Stimulated activated naive CD8-positive, alpha-beta T cell treated with anti-CD3 and anti-CD28 coated beads, Interleukin-15, Interleukin-2, amounts not matched to agents 100 U/mL and 50 U/mL, for 24 hours (primary cell): ENCODE data around the gene UGT1A9.
A peak's percentile ranks its signal among the peaks of the same experiment; 100 is the strongest.
"Not testable (repeated sequence)": the region's sequence is repeated elsewhere in the genome, so short reads cannot be mapped to it uniquely, and the experiment has no call there.

Experiments
- ATAC-seq: fragments of 150-1000 bp; cut with Tn5 transposase; one replicate; pipeline ENCODE4 v1.10.0; 2021
- DNase-seq: peaks from one replicate; pipeline ENCODE4 v3.0.0; 2021

UGT1A9 gene

GRCh38 chr2:233711312-233712008, 39.8 kb downstream of the UGT1A9 start:
- ATAC-seq (peak; percentile 63), DNase-seq (peak; percentile 83)

- DNase-seq (no peak), ATAC-seq (no peak)
Observed at GRCh38 chr2:233712611-233713261, 41.0 kb downstream of the UGT1A9 start, which contains the start of gene UGT1A5. TSS of gene UGT1A5 (plus strand) at chr2:233712907. CDS start at chr2:233712992, 85 bp downstream.

GRCh38 chr2:233713262-233713615, 41.5 kb downstream of the UGT1A9 start:
- DNase-seq (no peak), ATAC-seq (no peak)

GRCh38 chr2:233714121-233714520, 42.4 kb downstream of the UGT1A9 start:
- DNase-seq (no peak), ATAC-seq (no peak)

- ATAC-seq (no peak), DNase-seq (no peak)
Observed at GRCh38 chr2:233718552-233718951, 46.9 kb downstream of the UGT1A9 start, which contains the start of gene UGT1A4. TSS of gene UGT1A4 (plus strand) at chr2:233718736. CDS start at chr2:233718821, 85 bp downstream.

- ATAC-seq (no peak), DNase-seq (no peak)
Observed at GRCh38 chr2:233728723-233729301, 57.1 kb downstream of the UGT1A9 start, which contains the start of gene UGT1A3. TSS of gene UGT1A3 (plus strand) at chr2:233729042. CDS start at chr2:233729127, 85 bp downstream.

GRCh38 chr2:233736868-233737653, 65.4 kb downstream of the UGT1A9 start:
- not testable (repeated sequence) for ATAC-seq, DNase-seq

- DNase-seq (no peak), ATAC-seq (no peak)
Observed at GRCh38 chr2:233740870-233741269, 69.2 kb downstream of the UGT1A9 start.

GRCh38 chr2:233743464-233744259, 72.0 kb downstream of the UGT1A9 start:
- no peak for DNase-seq
- ATAC-seq = no peak

GRCh38 chr2:233745073-233745755, 73.5 kb downstream of the UGT1A9 start:
- DNase-seq (no peak), ATAC-seq (no peak)

GRCh38 chr2:233745838-233746237, 74.1 kb downstream of the UGT1A9 start:
- not testable (repeated sequence) for ATAC-seq, DNase-seq

- no peak for ATAC-seq
- no peak for DNase-seq
Observed at GRCh38 chr2:233746475-233747282, 75.0 kb downstream of the UGT1A9 start.

GRCh38 chr2:233747283-233747544, 75.5 kb downstream of the UGT1A9 start:
- ATAC-seq (no peak), DNase-seq (no peak)

GRCh38 chr2:233750689-233751088, 79.0 kb downstream of the UGT1A9 start:
- ATAC-seq, DNase-seq: not testable (repeated sequence)

GRCh38 chr2:233751212-233752009, 79.7 kb downstream of the UGT1A9 start:
- DNase-seq, ATAC-seq: not testable (repeated sequence)

- ATAC-seq (no peak), DNase-seq (no peak)
Observed at GRCh38 chr2:233754872-233755611, 83.3 kb downstream of the UGT1A9 start.

- ATAC-seq = no peak
Observed at GRCh38 chr2:233756429-233757081, 84.9 kb downstream of the UGT1A9 start.

GRCh38 chr2:233758141-233758540, 86.4 kb downstream of the UGT1A9 start:
- no peak for ATAC-seq

More at GRCh38 chr2:233756429-233757081, 84.9 kb downstream of the UGT1A9 start:
- DNase-seq = no peak

More at GRCh38 chr2:233758141-233758540, 86.4 kb downstream of the UGT1A9 start:
- DNase-seq = no peak
